SK-N-SH treated with all-trans-retinoic acid at 6 μM for 48 hours (cell line): ENCODE measurements around the gene ATP13A5.

ENCODE experiments used
- CSDC2 ChIP-seq: fragments of 250-450 bp; sonication (Bioruptor Pico); IDR thresholded peaks from 2 replicates; pipeline ENCODE4 v1.5.0; 2020; ENCODE audit warnings: mild to moderate bottlenecking, moderate library complexity
- GLIS3 ChIP-seq: fragments of 250-450 bp; sonication (Bioruptor Pico); IDR thresholded peaks from 2 replicates; pipeline ENCODE4 v1.5.0; 2020; ENCODE audit warnings: mild to moderate bottlenecking, moderate library complexity
- ISL1 ChIP-seq: fragments of 250-450 bp; sonication (Bioruptor Pico); IDR thresholded peaks from 2 replicates; pipeline ENCODE4 v2.1.2; 2022; ENCODE audit warnings: mild to moderate bottlenecking, moderate library complexity
- OSR1 ChIP-seq: fragments of 250-450 bp; sonication (Bioruptor Pico); IDR thresholded peaks from 2 replicates; pipeline ENCODE4 v1.8.0; 2022; ENCODE audit warnings: moderate library complexity, mild to moderate bottlenecking, inconsistent platforms
- PPARA ChIP-seq: fragments of 250-450 bp; sonication (Bioruptor Pico); IDR thresholded peaks from 2 replicates; pipeline ENCODE4 v1.5.0; 2020; ENCODE audit warnings: mild to moderate bottlenecking, borderline replicate concordance
- TOX ChIP-seq: fragments of 250-450 bp; sonication (Bioruptor Pico); IDR thresholded peaks from 2 replicates; pipeline ENCODE4 v1.8.0; 2021; ENCODE audit warnings: mild to moderate bottlenecking, moderate library complexity, borderline replicate concordance
- ZC3H10 ChIP-seq: fragments of 250-450 bp; sonication (Bioruptor Pico); IDR thresholded peaks from 2 replicates; pipeline ENCODE4 v1.5.1; 2021; ENCODE audit warnings: mild to moderate bottlenecking, moderate library complexity
- ZFP3 ChIP-seq: fragments of 250-450 bp; sonication (Bioruptor Pico); IDR thresholded peaks from 2 replicates; pipeline ENCODE4 v1.5.0; 2020; ENCODE audit warnings: mild to moderate bottlenecking, moderate library complexity
- ZNF70 ChIP-seq: fragments of 450-650 bp; formaldehyde crosslinking; IDR thresholded peaks from 2 replicates; pipeline ENCODE4 v1.5.0; 2020; ENCODE audit warnings: mild to moderate bottlenecking, moderate library complexity

GRCh38 chr3:193407112-193407511, 28.6 kb upstream of the ATP13A5 start:
- no peak for TF ChIP-seq OSR1 (CRISPR knock-in tag)
- TF ChIP-seq TOX = no peak
- no peak for TF ChIP-seq PPARA (CRISPR knock-in tag)
- no peak for TF ChIP-seq GLIS3 (CRISPR knock-in tag)
- no peak for TF ChIP-seq ZFP3 (CRISPR knock-in tag)
- no peak for TF ChIP-seq ISL1 (CRISPR knock-in tag)
- TF ChIP-seq ZC3H10 (CRISPR knock-in tag) = no peak
- TF ChIP-seq ZNF70 (CRISPR knock-in tag) = no peak
- no peak for TF ChIP-seq CSDC2
